B cell (primary cell): ENCODE results near the gene MRM2. TPM values are rescaled to one million over a fixed set of nuclear protein-coding genes. Genes with fewer than 3 reads are reported as not detected.
A peak's percentile ranks its signal among the peaks of the same experiment; 100 is the strongest.

Source experiments
- ATAC-seq: fragments of 200-7000 bp; cut with Tn5 transposase; one replicate; pipeline ENCODE4 v1.10.0; 2021; ENCODE audit warnings: low read depth, mild to moderate bottlenecking, moderate number of reproducible peaks, moderate library complexity
- CTCF ChIA-PET: fragments of 350-600 bp; sonication (Branson Sonifier 250); formaldehyde crosslinking; loops from one replicate; lab custom pipeline; 2021; ENCODE audit warnings: antibody characterized with exemption, inconsistent platforms; lab: Charles Lee
- POLR2A ChIA-PET: fragments of 350-600 bp; sonication (Branson Sonifier 250); formaldehyde crosslinking; loops from one replicate; lab custom pipeline; 2021; ENCODE audit warnings: antibody characterized with exemption; lab: Charles Lee
- DNase-seq: peaks from one replicate; pipeline ENCODE4 v3.0.0; 2013
- H2AFZ ChIP-seq: 2 replicates; pipeline ENCODE4 v1.6.1; 2012; ENCODE audit warnings: mild to moderate bottlenecking, low read depth, low read length; ENCODE audit not compliant: insufficient read depth, poor library complexity, severe bottlenecking
- H3K27ac ChIP-seq, 2 donors: 1 replicate in 1 of 2; 2 replicates in 1 of 2; pipeline ENCODE4 v1.5.1; 2012 to 2013; ENCODE audit warnings: low read length in 2 of 2, mild to moderate bottlenecking in 2 of 2, moderate library complexity in 1 of 2
- H3K27me3 ChIP-seq, 4 experiments: fragments of 200-600 bp in 1 of 4; sonication (generic) in 1 of 4; replicated peaks in 1 of 4; 1 replicate in 2 of 4; 2 replicates in 2 of 4; pipeline versions ENCODE4 v1.6.1 to v1.7.0; 2013 to 2016; ENCODE audit warnings: low read length in 3 of 4, mild to moderate bottlenecking in 2 of 4, mixed read lengths in 1 of 4, moderate library complexity in 1 of 4; ENCODE audit not compliant: insufficient read depth in 4 of 4, control insufficient read depth in 3 of 4; ENCODE audit errors: control extremely low read depth in 1 of 4
- H3K36me3 ChIP-seq, 2 experiments: replicated peaks in 1 of 2; 1 replicate in 1 of 2; 2 replicates in 1 of 2; pipeline versions ENCODE4 v1.6.1 to v1.7.1; 2013; ENCODE audit warnings: low read length in 1 of 2; ENCODE audit not compliant: insufficient read depth in 2 of 2, control insufficient read depth in 1 of 2; ENCODE audit errors: control extremely low read depth in 1 of 2, extremely low read depth in 1 of 2
- H3K4me1 ChIP-seq, 2 donors: fragments of 200-600 bp in 1 of 2; sonication (generic) in 1 of 2; 1 replicate in 1 of 2; 2 replicates in 1 of 2; pipeline versions ENCODE4 v1.5.1 to v1.6.1; 2013 to 2017; ENCODE audit warnings: low read length in 2 of 2; ENCODE audit not compliant: control insufficient read depth in 2 of 2, insufficient read depth in 2 of 2
- H3K4me2 ChIP-seq: replicated peaks from 2 replicates; pipeline ENCODE3; 2012; ENCODE audit warnings: mild to moderate bottlenecking, low read depth, low read length; ENCODE audit not compliant: poor library complexity, severe bottlenecking
- H3K4me3 ChIP-seq, 5 experiments: fragments of 200-600 bp in 1 of 5; sonication (generic) in 1 of 5; 1 replicate in 3 of 5; 2 replicates in 2 of 5; pipeline versions ENCODE4 v1.5.1 to v1.7.0; 2011 to 2016; ENCODE audit warnings: low read length in 4 of 5, mild to moderate bottlenecking in 4 of 5, low read depth in 2 of 5, control low read depth in 1 of 5, moderate library complexity in 1 of 5; ENCODE audit not compliant: insufficient read depth in 1 of 5; ENCODE audit errors: control extremely low read depth in 1 of 5, extremely low read depth in 1 of 5
- H3K79me2 ChIP-seq: fragments of 200-600 bp; sonication (generic); one replicate; pipeline ENCODE4 v1.6.0; 2016; ENCODE audit warnings: low read length; ENCODE audit not compliant: control insufficient read depth, insufficient read depth
- H3K9ac ChIP-seq: fragments of 200-600 bp; sonication (generic); 2 replicates; pipeline ENCODE4 v1.6.1; 2017; ENCODE audit warnings: mild to moderate bottlenecking, low read length, moderate library complexity
- H3K9me3 ChIP-seq, 3 donors: one replicate each; pipeline versions ENCODE4 v1.6.1 to v1.7.1; 2013; ENCODE audit warnings: low read length in 2 of 3; ENCODE audit not compliant: control insufficient read depth in 2 of 3, insufficient read depth in 1 of 3; ENCODE audit errors: control extremely low read depth in 1 of 3
- H4K20me1 ChIP-seq: 2 replicates; pipeline ENCODE4 v1.6.0; 2012; ENCODE audit warnings: mild to moderate bottlenecking, low read length; ENCODE audit not compliant: insufficient read depth, control insufficient read depth, poor library complexity, severe bottlenecking
- H3K27ac Mint-ChIP-seq: one replicate; pipeline ENCODE4 v1.8.0; 2021; ENCODE audit warnings: mixed read lengths
- H3K27me3 Mint-ChIP-seq: one replicate; pipeline ENCODE4 v1.8.0; 2021; ENCODE audit warnings: mixed read lengths
- H3K4me1 Mint-ChIP-seq: one replicate; pipeline ENCODE4 v1.8.0; 2021; ENCODE audit warnings: mixed read lengths
- H3K4me3 Mint-ChIP-seq: one replicate; pipeline ENCODE4 v1.8.0; 2021; ENCODE audit warnings: mixed read lengths
- H3K9me3 Mint-ChIP-seq: one replicate; pipeline ENCODE4 v1.8.0; 2022; ENCODE audit warnings: mixed read lengths; ENCODE audit not compliant: insufficient read depth
- EZH2 ChIP-seq: IDR thresholded peaks from 2 replicates; pipeline ENCODE4 v1.6.1; 2012; ENCODE audit warnings: borderline replicate concordance, low read depth, mild to moderate bottlenecking, moderate library complexity, low read length; ENCODE audit not compliant: insufficient read depth, poor library complexity, severe bottlenecking
- WGBS: methylation state at CpG from one replicate; pipeline ENCODE4 v1.1.5; 2013; ENCODE audit warnings: missing lambda C conversion rate; ENCODE audit not compliant: insufficient coverage; 5-methylcytosine and 5-hydroxymethylcytosine counted together
- intact Hi-C: fragments of 100-400 bp; cut with micrococcal nuclease; formaldehyde crosslinking; loops from one replicate; pipeline ENCODE4 v1.10.0; 2022
- polyA plus RNA-seq: library from polyadenylated mRNA; depleted of rRNA; stranded (reverse); fragments of >200 nt; gene quantifications from 2 replicates; pipeline ENCODE4 v1.2.3, GENCODE V29; 2012
- total RNA-seq, 2 donors: library from RNA; stranded (reverse); fragments of 120-200 nt in 1 of 2; gene quantifications; 1 replicate in 1 of 2; 2 replicates in 1 of 2; pipeline versions ENCODE4 v1.2.3 to v1.2.4, GENCODE V29; 2013 to 2022
- TF ChIP-seq, protein P1 (sequence below): fragments of 200-600 bp; IDR thresholded peaks from one replicate; pipeline ENCODE4 v1.8.0; 2022; ENCODE audit warnings: antibody characterized with exemption, mild to moderate bottlenecking

MRM2 gene
- total and polyA plus RNA-seq, 2 donors (not counting 1 experiment from before 2014, with no cell fraction given) = 9.2 to 29.0 TPM

DNA sequence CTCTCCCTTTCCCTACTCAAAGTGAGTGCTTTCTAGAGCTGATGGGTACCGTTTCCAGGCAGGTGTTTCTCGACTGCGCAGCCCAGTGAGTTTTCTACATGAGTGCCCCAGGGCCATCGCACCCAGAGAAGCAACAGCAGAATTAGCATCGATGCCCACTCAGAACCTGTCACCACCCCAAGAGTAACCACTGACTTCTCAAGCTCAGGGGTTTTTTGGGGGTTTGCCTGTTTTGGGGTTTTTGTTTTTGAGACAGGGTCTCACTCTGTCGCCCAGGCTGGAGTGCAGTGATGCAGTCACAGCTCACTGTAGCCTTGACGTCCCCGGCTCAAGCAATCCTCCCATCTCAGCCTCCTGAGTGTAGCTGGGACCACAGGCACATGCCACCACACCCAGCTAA, 46.5 kb upstream of the MRM2 start:
- Histone ChIP-seq H3K9ac (peak overlapping the region; percentile 19), H3K4me2 (peak overlapping the region; percentile 54), H3K27me3 (no peaks in the 10 kb centered on the region), H3K36me3 (peaks cover 0 to under 1% of the 10 kb centered on the region in 2 experiments), H3K27ac (peak overlapping the region; percentile 75 to 76), H2AFZ (no peak overlapping the region), H3K4me3 (peak overlapping the region in 1 of 5 experiments; percentile 19), H4K20me1 (peaks cover 9% of the 10 kb centered on the region), H3K79me2 (peaks cover 93% of the 10 kb centered on the region), H3K4me1 (peaks cover 20 to 25% of the 10 kb centered on the region in 2 donors), H3K9me3 (peaks cover 0 to 5% (median 0%) of the 10 kb centered on the region in 3 donors)
- H3K4me3 Mint-ChIP-seq = peak overlapping the region; percentile 82
- WGBS = 17% methylated on average over 4 of the region's 8 CpGs
- ATAC-seq = peak; percentile 86
- CTCF ChIA-PET = interaction anchor here (0.7 to 0.9 kb wide), 2 partner anchors 10 to 12 kb away, joined by 3 read pairs; no protein-coding TSS in a partner anchor
- no peak for TF ChIP-seq EZH2
- no peaks in the 10 kb centered on the region for H3K27me3 Mint-ChIP-seq
- DNase-seq = peak; percentile 87
- POLR2A ChIA-PET = interaction anchor here (0.7 kb wide), 2 partner anchors 22 to 1266 kb away, joined by 7 read pairs; no protein-coding TSS in a partner anchor
- intact Hi-C loops = loop anchor here (1.0 kb wide), 1 partner anchor 26 kb away; the partner anchor contains the start of gene SNX8
- peaks cover 49% of the 10 kb centered on the region for H3K4me1 Mint-ChIP-seq
- no peaks in the 10 kb centered on the region for H3K9me3 Mint-ChIP-seq
- H3K27ac Mint-ChIP-seq = peak overlapping the region; percentile 94

DNA sequence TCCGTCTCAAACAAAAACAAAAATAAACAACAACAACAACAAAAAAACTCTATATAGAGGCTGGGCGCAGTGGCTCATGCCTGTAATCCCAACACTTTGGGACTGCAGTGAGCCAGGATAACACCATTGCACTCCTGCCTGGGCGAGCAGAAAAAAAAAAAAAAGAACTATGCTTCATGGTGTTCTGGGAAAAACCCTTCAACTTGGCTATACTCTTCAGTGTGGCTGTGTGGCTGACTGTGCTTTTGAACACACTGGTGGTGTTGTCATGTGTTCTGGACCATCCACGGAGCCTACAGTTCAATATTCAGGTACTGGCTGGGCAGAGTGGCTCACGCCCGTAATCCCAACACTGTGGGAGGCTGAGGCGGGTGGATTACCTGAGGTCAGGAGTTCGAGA, 45.7 kb upstream of the MRM2 start:
- Histone ChIP-seq H3K27ac (peak overlapping the region; percentile 75 to 76), H3K9me3 (peaks cover 0 to 5% (median 0%) of the 10 kb centered on the region in 3 donors), H3K4me1 (peaks cover 20 to 25% of the 10 kb centered on the region in 2 donors), H3K79me2 (peaks cover 92% of the 10 kb centered on the region), H4K20me1 (peaks cover 17% of the 10 kb centered on the region), H3K9ac (no peak overlapping the region), H3K4me3 (no peak overlapping the region), H3K4me2 (peak overlapping the region; percentile 54), H2AFZ (peak overlapping the region; percentile 0), H3K27me3 (no peaks in the 10 kb centered on the region), H3K36me3 (peaks cover 0 to 6% of the 10 kb centered on the region in 2 experiments)
- ChIA-PET CTCF (no interaction called here), POLR2A (no interaction called here)
- Mint-ChIP-seq H3K9me3 (no peaks in the 10 kb centered on the region), H3K4me3 (peak overlapping the region; percentile 82), H3K4me1 (peaks cover 55% of the 10 kb centered on the region), H3K27ac (peak overlapping the region; percentile 94), H3K27me3 (no peaks in the 10 kb centered on the region)
- intact Hi-C loops = loop anchor here (1.0 to 2.0 kb wide), 2 partner anchors 13 to 27 kb away; partner anchors contain the start of gene SNX8
- no peak for TF ChIP-seq EZH2
- TF ChIP-seq, protein P1, sequence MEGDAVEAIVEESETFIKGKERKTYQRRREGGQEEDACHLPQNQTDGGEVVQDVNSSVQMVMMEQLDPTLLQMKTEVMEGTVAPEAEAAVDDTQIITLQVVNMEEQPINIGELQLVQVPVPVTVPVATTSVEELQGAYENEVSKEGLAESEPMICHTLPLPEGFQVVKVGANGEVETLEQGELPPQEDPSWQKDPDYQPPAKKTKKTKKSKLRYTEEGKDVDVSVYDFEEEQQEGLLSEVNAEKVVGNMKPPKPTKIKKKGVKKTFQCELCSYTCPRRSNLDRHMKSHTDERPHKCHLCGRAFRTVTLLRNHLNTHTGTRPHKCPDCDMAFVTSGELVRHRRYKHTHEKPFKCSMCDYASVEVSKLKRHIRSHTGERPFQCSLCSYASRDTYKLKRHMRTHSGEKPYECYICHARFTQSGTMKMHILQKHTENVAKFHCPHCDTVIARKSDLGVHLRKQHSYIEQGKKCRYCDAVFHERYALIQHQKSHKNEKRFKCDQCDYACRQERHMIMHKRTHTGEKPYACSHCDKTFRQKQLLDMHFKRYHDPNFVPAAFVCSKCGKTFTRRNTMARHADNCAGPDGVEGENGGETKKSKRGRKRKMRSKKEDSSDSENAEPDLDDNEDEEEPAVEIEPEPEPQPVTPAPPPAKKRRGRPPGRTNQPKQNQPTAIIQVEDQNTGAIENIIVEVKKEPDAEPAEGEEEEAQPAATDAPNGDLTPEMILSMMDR = no peak
- peak; percentile 31 for ATAC-seq
- DNase-seq = peak; percentile 64
- WGBS = 73% methylated on average over 4 of the region's 8 CpGs
